Embryonic facial prominence (tissue), 1 donor: ENCODE measurements around the gene RASSF10.

Experiments used
- DNase-seq: peaks from one replicate; pipeline ENCODE4 v3.0.0-alpha.2; 2016; ENCODE audit errors: extremely low spot score

RASSF10 gene

DNA sequence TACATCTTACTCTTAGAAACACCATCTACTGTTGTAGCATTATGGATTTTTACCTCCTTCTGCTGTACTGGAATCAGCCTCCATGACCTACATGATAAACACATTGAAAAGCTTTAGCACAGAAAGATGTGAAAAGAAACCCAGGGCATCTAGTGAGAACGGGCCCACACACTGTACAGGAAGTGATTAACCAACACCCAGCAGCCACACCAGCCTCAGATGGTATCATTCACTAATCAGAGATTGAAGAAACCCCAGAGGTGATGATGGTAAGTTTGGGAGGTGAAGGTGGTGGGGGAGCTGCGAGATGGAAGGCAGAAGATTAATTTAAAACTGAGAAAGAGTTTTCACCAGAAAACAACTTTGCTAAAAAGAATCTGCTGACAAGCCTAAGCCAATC is 46.1 kb downstream of the RASSF10 start:
- no peak for DNase-seq

DNA sequence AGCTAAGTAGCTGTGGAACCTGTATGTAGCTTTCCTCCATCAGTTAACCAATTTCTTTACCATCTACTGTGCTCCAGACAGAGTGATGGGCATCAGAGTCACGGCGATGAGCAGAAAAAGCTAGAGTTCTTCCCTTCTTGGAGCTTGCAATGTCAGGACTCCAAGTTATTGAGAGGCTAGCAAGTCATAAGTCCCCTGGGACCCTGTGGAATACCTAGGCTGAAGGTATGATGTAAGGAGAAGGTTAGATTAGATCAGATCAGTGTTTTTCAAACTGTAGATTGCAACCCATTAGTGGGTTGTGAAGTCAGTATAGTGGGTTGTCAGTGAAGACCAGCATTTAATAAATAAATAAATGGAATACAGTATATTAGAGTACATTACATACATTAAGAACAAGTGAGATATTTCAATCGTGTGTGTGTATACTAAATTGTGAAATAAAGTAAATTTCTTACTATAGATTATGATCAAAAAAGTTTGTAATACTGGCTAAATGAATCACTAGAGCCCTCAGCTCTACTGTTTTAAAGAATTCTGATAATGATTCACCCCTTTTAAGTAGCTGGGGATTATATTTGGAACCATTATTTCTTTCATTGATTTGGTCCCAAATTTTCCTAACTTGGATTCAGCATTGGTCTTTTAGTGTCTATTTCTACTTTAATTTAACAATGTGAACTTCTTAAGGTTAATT is 52.3 kb downstream of the RASSF10 start:
- DNase-seq: no peak
